Measurements from ENCODE around the gene ADCY2.

ADCY2 gene

DNA sequence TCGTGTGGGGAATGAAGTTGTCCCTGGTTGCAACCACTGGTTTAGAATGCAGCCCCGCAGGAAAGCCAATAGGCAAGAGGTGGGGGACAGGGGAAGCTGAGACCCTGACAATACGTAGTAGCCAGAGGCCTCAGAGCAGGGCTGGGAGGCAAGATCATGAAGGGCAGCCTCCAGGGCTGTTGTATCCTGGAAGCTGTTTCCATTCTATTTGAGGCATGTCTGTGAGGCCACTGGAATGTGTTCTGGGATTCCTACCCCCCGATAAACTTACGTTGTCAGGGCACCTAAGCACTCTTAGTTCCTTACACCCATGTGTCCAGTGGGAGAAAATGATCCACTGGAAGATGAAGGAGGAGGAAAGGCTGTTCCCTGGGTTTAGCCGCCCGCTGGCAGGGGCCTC, 277.7 kb downstream of the ADCY2 start:
- DNase-seq: no peak

- no peak for DNase-seq
Observed at GRCh38 chr5:7676455-7676854, 280.5 kb downstream of the ADCY2 start.

GRCh38 chr5:7678030-7678429, 282.1 kb downstream of the ADCY2 start:
- DNase-seq: no peak

DNA sequence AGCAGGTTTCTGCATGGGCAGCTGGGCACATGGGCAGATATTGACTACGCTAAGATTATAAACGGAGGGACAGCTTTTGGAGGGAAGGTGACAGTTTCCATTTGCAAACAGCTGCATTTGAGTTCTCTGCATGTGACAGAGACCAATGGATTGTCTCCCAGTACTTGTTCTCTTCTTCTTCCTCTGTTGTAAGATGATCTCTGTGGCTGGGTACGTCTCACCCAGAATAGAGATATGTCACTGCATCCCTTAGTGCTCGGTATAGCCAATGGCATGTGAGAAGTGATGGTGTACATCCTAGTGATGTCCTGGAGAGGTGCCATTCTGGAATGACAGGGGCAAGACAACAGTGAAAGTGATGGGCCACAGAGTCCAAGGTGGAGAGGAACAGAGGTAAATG, 283.7 kb downstream of the ADCY2 start:
- no peak for DNase-seq

- DNase-seq: no peak
Observed at GRCh38 chr5:7680260-7680659, 284.3 kb downstream of the ADCY2 start.

GRCh38 chr5:7682379-7682778, 286.4 kb downstream of the ADCY2 start:
- no peak for DNase-seq

DNA sequence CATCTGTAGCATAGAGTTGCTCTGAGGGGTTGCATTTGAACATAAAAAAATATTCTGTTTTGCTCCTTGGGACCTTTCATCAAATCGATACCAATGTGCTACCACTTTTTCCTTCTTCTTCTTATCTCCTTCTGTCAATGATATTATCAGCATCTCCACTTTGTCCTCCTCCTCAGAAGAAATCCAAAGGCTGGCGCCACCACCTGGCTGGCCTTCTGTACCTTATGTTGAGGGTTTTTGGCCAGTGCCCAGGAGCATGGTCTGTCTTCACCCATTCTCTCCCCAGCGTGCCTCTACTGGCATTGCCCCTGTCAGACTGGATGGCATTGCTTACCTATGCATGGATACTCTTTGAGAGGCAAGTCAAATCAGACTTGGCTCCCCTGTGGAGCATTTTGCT, 287.8 kb downstream of the ADCY2 start:
- no peak for DNase-seq

- DNase-seq: no peak
Observed at GRCh38 chr5:7684826-7685225, 288.9 kb downstream of the ADCY2 start.

DNA sequence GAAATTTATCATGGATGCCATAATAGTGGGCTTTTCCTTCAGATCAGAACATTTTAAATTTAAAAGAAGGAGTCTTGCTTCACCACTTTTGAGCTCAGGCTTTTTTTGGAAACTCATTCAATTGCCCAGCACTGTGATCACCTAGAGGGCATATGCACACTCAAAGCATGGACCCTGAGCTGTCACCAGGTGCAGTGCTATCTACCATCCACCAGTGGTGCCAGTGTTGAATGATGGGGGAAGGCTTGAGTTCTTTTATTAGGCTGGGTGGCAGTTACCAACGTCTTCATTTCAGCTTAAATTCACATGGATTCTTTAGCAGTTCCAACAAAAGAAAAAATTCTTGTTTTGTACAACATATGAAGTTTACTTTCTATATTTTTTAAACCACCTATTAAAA, 290.9 kb downstream of the ADCY2 start:
- DNase-seq: no peak

DNA sequence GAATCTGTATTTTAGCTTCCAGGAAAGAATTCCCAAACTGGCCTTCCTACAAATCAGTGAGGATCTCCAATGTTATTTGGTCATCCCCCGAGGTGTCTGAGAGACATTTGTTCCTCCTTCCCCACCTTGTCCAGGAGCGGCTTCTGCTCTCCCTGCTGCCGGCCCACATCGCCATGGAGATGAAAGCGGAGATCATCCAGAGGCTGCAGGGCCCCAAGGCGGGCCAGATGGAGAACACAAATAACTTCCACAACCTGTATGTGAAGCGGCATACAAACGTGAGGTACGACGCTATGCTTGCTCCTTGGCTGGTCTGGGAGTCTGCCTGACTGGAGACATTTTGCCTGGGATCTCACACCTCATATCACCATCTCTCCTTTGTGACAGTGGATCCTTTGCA, 294.6 kb downstream of the ADCY2 start:
- no peak for DNase-seq

DNA sequence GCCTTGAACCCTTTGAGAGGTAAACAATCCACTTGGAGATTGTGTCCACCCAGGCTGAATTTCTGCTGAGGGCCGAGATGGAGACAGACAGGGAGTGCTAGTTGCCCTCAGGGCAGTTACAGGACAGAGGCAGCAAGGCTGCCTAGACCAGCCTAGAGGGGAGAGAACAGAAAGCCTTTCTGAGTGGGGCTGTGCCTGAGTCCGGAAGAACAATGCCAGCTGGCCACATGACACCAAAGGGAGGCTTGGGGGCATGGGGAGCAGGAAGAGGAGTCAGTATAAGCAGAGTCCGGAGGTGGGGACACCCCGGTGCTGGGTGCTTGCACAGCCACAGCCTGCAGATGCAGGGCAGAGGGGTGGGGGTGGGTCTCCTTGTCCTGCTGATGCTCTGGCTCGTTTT, 309.3 kb downstream of the ADCY2 start:
- DNase-seq: no peak

DNA sequence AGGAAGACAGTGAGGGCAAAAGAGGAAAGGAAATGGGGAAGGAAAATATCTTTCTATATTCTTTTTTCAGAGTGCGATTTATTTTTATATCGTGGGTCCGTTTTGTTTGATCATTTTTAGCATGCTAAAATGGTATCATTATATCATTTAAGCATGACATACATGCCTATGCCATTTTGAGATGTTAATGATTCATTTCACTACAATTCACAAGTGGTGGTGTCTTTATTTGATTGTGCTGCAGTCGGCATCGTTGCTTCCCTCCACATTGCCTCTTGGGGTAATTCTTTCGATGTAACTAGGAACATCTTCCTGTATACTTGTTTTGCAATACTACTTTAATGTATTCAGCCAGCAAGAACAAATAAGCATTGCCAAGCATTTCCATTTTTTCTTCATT, 309.8 kb downstream of the ADCY2 start:
- no peak for DNase-seq

- no peak for DNase-seq
Observed at GRCh38 chr5:7706256-7706655, 310.3 kb downstream of the ADCY2 start.

DNA sequence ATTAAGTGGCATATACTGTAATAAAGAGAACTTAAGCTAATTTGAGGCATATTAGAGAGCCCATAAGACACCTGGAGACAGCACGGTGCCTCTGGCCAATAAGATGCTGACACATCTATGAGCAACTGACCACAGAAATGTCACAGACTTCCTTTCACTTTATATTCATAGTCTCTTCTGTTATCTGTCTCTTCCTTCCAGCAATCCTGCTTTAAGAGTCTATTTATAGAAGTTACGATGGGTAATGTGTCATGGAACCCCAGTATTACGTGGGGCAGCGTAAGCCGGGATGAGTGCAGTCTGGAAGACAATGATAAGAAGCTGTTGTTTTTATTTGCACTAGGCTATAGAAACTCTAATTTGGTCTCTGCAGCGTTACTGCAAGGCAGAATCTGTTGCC, 318.2 kb downstream of the ADCY2 start:
- no peak for DNase-seq

- DNase-seq: no peak
Observed at GRCh38 chr5:7714697-7715096, 318.8 kb downstream of the ADCY2 start.

DNA sequence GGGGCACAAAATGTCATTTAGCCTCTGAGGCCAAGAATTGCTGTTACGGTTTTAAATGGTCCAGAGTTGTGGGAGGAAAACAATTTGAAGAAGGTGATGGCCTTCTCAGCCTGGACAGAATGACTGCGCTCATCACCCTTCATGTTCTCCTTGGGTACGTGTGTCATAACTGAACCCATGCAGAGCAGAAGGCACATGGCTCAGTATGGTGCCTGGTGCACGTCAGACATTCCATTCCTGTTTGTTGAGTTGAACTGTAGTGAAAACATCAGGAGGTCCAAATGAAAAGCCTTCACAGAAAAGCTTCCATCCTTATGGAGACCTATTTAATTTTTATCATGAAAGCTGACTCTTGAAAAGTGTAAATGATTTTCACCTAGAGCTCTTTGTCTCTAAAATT, 321.8 kb downstream of the ADCY2 start:
- DNase-seq: no peak

GRCh38 chr5:7728076-7728475, 332.1 kb downstream of the ADCY2 start:
- DNase-seq: no peak

- DNase-seq: no peak
Observed at GRCh38 chr5:7741415-7742065, 345.6 kb downstream of the ADCY2 start.

DNA sequence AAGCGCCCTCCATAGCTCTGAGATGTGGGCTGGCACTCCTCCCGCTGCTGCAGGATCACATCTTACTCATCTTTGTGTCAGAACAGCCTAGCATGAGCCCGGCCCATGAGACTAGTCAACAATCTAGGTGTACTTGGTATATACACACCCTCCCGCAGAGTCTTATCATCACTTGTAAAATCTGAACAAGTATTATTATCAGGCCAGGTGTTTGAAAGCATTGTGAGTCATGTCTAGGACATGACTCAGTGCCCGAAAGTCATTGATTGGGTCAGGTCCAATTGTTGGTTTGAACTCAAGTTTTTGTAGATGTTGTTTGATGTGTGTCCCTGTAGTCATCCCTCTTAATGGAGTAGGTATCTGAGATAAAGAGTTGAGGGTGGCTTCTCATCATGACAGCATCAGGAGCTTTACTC, 346.3 kb downstream of the ADCY2 start:
- no peak for DNase-seq

GRCh38 chr5:7745882-7746610, 350.1 kb downstream of the ADCY2 start:
- no peak for DNase-seq

GRCh38 chr5:7747728-7748127, 351.8 kb downstream of the ADCY2 start:
- no peak for DNase-seq

GRCh38 chr5:7749626-7750025, 353.7 kb downstream of the ADCY2 start:
- DNase-seq: no peak

DNA sequence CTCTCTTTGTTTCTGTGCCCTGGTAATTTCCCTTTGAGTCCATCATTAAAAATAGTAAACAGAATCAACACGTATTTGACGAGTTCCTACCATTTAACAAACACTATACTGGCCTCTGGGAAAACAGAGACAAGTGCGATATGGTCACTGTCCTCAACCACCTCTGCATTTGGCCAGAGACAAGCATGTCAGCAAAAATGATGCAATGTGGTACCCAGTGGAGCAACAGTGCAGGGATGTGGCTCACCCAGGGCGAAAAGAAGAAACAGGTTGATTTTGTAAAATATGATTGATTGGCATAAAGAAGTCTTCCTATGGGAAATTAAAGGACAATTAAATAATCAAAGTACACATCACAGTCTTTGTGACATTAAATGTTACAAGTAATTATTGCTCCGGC, 355.9 kb downstream of the ADCY2 start:
- no peak for DNase-seq

- DNase-seq: no peak
Observed at GRCh38 chr5:7753181-7753580, 357.2 kb downstream of the ADCY2 start.

- DNase-seq: no peak
Observed at GRCh38 chr5:7753596-7753995, 357.7 kb downstream of the ADCY2 start.

All from activated CD4-positive, CD25-positive, alpha-beta regulatory T cell (primary cell).